Right lobe of liver (tissue), 6 donors: ENCODE measurements around the gene S100A11. TPM values are rescaled to one million over a fixed set of nuclear protein-coding genes. Genes with fewer than 3 reads are reported as not detected.

ENCODE experiments used
- ATAC-seq, 4 donors: fragments of 200-7000 bp; cut with Tn5 transposase; one replicate each; pipeline ENCODE4 v1.9.1; 2020; ENCODE audit warnings: mild to moderate bottlenecking in 4 of 4, moderate library complexity in 4 of 4
- DNase-seq, 3 donors: peaks; one replicate each; pipeline ENCODE4 v3.0.0-alpha.2; 2020
- H3K27ac ChIP-seq, 3 donors: fragments of 200-600 bp; one replicate each; pipeline ENCODE4 v1.8.0; 2022
- H3K27me3 ChIP-seq, 2 donors: fragments of 200-600 bp; one replicate each; pipeline ENCODE4 v1.8.0; 2022
- H3K36me3 ChIP-seq, 4 donors: fragments of 200-600 bp; sonication (generic) in 1 of 4; one replicate each; pipeline versions ENCODE4 v1.5.1 to v1.8.0; 2017 to 2022; ENCODE audit warnings: control low read depth in 1 of 4
- H3K4me1 ChIP-seq, 4 donors: fragments of 200-600 bp; sonication (generic) in 1 of 4; one replicate each; pipeline versions ENCODE4 v1.5.1 to v1.8.0; 2017 to 2022; ENCODE audit warnings: control low read depth in 1 of 4
- H3K4me3 ChIP-seq, 3 donors: fragments of 200-600 bp; one replicate each; pipeline ENCODE4 v1.8.0; 2022
- H3K9me3 ChIP-seq, 4 donors: fragments of 200-600 bp; sonication (generic) in 1 of 4; one replicate each; pipeline versions ENCODE4 v1.5.1 to v1.8.0; 2017 to 2022; ENCODE audit warnings: control low read depth in 1 of 4
- POLR2A ChIP-seq: fragments of 450-650 bp; IDR thresholded peaks from one replicate; pipeline ENCODE4 v1.6.1; 2017; ENCODE audit warnings: antibody characterized with exemption, mild to moderate bottlenecking
- WGBS: methylation state at CpG from one replicate; pipeline ENCODE4 v1.1.6; 2018; ENCODE audit warnings: low coverage, low lambda C conversion rate; ENCODE audit not compliant: insufficient coverage; ENCODE audit errors: missing lambda C conversion rate; 5-methylcytosine and 5-hydroxymethylcytosine counted together
- intact Hi-C, 2 donors: fragments of 100-400 bp; cut with DNase I; formaldehyde crosslinking; loops; one replicate each; pipeline versions ENCODE4 v1.11.2 to v1.14.1; 2022
- total RNA-seq, 6 experiments: library from RNA; depleted of rRNA in 2 of 6; stranded (reverse); fragments of >200 nt in 2 of 6; fragmentation: NEBNext Ultra II Directional in 3 of 6; extraction: Animal tissue kit (Norgen Biotek cat#: 25700) in 3 of 6; gene quantifications; one replicate each; pipeline versions ENCODE4 v1.1.0 to v1.2.4, GENCODE V29; 2016 to 2023
- TF ChIP-seq, protein P1 (sequence below), 4 donors: fragments of 200-600 bp in 3 of 4; fragments of 450-650 bp in 1 of 4; IDR thresholded peaks; one replicate each; pipeline versions ENCODE4 v1.5.1 to v1.8.0; 2016 to 2022; ENCODE audit warnings: antibody characterized with exemption in 4 of 4, mild to moderate bottlenecking in 2 of 4
- donor health status: DM: no; HTN: yes; CAD: no.
- donor health status: DM: no; HTN: no; CAD: no.
- donor health status: DM: no; HTN: no; CAD: no.
- donor health status: DM: no; HTN: yes; CAD: no.
- donor health status: DM: no; HTN: yes; CAD: no.

The S100A11 gene
- total RNA-seq, 6 experiments from 2014 or later = 11.0 to 68.5 (median 25.3) TPM

DNA sequence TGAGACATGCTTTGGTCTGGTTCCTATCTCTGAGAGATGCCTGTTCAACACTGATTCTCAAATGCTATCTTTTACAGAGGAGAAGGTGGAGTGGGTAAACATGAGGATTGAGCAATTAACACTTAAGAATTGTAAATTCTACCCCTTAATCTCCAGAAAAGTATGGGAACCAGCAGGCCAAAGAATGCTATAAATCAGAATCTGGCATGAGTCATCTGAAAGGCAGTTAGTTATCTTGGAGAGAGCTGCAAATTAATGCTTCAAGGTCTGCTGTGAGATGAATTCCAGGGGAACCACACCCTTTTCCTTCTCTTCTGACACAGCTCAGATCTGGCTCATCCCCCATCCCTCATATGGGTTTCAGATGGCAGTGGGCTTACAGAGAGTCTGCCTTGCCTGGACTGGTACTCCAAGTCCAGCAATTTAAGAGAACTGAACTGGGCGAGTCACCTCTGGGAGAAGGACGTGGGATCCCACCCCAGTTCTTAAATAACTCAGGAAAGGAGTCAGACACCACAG is 48.3 kb downstream of the S100A11 start:
- H3K4me3 ChIP-seq = no peak overlapping the region
- DNase-seq = no peak
- 62% methylated on average over 2 of the region's 2 CpGs for whole genome bisulfite sequencing
- H3K9me3 ChIP-seq = no peaks in the 10 kb centered on the region
- H3K4me1 ChIP-seq = peaks cover 0 to 38% (median 16%) of the 10 kb centered on the region in 4 donors
- intact Hi-C loops = no loop called here
- H3K27me3 ChIP-seq = no peaks in the 10 kb centered on the region
- TF ChIP-seq, protein P1, sequence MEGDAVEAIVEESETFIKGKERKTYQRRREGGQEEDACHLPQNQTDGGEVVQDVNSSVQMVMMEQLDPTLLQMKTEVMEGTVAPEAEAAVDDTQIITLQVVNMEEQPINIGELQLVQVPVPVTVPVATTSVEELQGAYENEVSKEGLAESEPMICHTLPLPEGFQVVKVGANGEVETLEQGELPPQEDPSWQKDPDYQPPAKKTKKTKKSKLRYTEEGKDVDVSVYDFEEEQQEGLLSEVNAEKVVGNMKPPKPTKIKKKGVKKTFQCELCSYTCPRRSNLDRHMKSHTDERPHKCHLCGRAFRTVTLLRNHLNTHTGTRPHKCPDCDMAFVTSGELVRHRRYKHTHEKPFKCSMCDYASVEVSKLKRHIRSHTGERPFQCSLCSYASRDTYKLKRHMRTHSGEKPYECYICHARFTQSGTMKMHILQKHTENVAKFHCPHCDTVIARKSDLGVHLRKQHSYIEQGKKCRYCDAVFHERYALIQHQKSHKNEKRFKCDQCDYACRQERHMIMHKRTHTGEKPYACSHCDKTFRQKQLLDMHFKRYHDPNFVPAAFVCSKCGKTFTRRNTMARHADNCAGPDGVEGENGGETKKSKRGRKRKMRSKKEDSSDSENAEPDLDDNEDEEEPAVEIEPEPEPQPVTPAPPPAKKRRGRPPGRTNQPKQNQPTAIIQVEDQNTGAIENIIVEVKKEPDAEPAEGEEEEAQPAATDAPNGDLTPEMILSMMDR (IDR thresholded peaks at IDR 0.05) = no peak
- TF ChIP-seq POLR2A = no peak
- no peak for ATAC-seq
- H3K27ac ChIP-seq = no peak overlapping the region
- H3K36me3 ChIP-seq = peaks cover 0 to 26% (median 6%) of the 10 kb centered on the region in 4 donors

DNA sequence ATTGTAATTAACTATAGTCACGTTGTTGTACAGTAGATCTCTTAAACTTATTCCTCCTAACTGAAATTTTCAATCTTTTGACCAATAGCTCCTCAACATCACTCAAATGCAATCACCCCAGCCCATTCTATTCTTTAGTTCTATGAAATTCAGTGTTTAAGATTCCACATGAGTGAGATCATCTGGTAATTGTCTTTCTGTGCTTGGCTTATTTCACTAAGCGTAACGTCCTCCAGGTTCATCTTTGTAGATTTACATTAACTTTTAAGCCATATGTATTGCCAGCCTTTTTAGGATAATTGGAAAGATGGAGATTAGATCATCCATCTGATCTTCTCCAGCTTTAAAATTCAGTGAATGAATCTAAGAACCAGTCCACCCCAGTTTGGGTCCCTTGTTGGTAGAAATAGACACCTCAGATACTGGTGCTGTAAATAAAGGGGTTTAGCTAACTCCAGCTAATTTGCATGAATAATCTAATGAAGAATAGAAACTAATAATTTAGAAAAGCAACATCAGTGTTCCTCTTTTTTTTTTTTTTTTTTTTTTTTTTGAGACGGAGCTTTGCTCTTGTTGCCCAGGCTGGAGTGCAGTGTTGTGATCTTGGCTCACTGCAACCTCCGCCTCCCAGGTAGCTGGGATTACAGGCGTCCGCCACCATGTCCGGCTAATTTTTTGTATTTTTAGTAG is 50.2 kb downstream of the S100A11 start:
- Histone ChIP-seq H3K4me3 (no peak overlapping the region), H3K36me3 (peaks cover 0 to 33% (median 6%) of the 10 kb centered on the region in 4 donors), H3K27ac (no peak overlapping the region), H3K27me3 (no peaks in the 10 kb centered on the region), H3K9me3 (no peaks in the 10 kb centered on the region), H3K4me1 (peaks cover 0 to 26% (median 11%) of the 10 kb centered on the region in 4 donors)
- DNase-seq = no peak
- intact Hi-C loops = no loop called here
- WGBS = 84% methylated on average over 7 of the region's 8 CpGs
- ATAC-seq = no peak
- TF ChIP-seq, protein P1 (IDR thresholded peaks at IDR 0.05) = no peak
- TF ChIP-seq POLR2A = no peak

DNA sequence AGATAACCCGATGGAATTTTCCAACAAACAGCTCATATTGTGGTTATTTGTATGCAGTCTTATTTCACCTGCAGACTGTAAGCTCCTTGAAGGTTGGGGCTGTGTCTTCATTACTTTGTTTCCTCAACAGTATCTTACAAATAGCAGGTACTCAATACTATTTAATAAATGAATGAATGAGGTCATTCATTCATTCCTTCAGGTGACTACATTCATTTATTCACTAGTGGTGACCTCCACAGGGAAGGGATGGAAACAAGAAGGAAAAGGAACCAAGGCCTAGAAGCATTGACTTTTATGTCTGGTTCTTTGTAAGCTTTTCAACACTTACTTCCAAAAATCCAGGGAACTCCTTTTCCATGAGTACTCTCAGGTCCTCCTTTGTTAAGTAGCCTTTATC is 51.0 kb downstream of the S100A11 start:
- WGBS = 86% methylated on average over 1 of the region's 1 CpG
- peaks cover 0 to 33% (median 6%) of the 10 kb centered on the region in 4 donors for H3K36me3 ChIP-seq
- peaks cover 0 to 18% (median 7%) of the 10 kb centered on the region in 4 donors for H3K4me1 ChIP-seq
- DNase-seq (no peak), ATAC-seq (no peak)
- H3K27ac ChIP-seq = no peak overlapping the region
- TF ChIP-seq, protein P1 (IDR thresholded peaks at IDR 0.05) = no peak
- TF ChIP-seq POLR2A = no peak
- no peaks in the 10 kb centered on the region for H3K27me3 ChIP-seq
- intact Hi-C loops = no loop called here
- no peak overlapping the region for H3K4me3 ChIP-seq
- no peaks in the 10 kb centered on the region for H3K9me3 ChIP-seq

DNA sequence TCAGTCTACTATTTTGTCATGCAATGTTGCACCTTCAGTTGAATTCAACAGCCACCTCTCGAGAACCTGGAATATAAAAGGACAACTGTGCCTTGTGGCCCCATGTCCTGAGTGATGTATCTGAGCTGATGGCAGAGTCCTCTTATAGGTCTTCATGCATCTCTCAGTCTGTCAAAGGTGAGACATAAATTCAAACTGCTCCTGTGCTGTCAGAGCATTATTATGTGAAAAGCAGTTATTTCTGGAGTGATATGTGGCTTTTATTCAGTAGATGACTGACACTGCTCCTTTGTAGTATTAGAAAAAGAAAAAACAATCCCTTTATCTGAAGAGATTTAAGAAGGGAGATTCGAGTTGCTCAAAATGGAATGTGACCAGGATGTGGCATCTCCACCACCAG is 51.5 kb downstream of the S100A11 start:
- Histone ChIP-seq H3K4me3 (no peak overlapping the region), H3K36me3 (peaks cover 0 to 33% (median 6%) of the 10 kb centered on the region in 4 donors), H3K27me3 (no peaks in the 10 kb centered on the region), H3K4me1 (peaks cover 0 to 13% (median 4%) of the 10 kb centered on the region in 4 donors), H3K9me3 (no peaks in the 10 kb centered on the region), H3K27ac (no peak overlapping the region)
- DNase-seq (no peak), ATAC-seq (no peak)
- no peak for TF ChIP-seq POLR2A
- TF ChIP-seq, protein P1 (IDR thresholded peaks at IDR 0.05) = no peak
- intact Hi-C loops = no loop called here
- WGBS = 83% methylated on average over 2 of the region's 2 CpGs
